Measurements from ENCODE around the gene PANK4.
"Not testable (repeated sequence)": the region's sequence is repeated elsewhere in the genome, so short reads cannot be mapped to it uniquely, and the experiment has no call there.

Gene PANK4

DNA sequence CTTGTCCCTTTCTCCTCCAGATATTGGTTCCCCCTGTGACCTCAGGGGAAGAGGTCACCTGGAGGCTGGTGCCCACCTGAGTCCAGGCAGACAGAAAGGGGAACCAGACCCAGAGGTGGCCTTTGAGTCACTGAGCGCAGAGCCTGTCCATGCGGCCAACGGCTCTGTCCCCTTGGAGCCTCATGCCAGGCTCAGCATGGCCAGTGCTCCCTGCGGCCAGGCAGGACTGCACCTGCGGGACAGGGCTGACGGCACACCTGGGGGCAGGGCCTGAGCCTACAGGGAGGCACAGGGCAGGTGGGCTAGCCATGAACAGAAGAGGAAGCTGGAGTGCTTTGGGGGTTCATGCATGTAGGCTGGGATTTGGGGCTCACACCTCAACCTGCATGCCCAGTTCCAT is 32.5 kb upstream of the PANK4 start:
- no peak for DNase-seq (ENCODE audit: low spot score)

DNA sequence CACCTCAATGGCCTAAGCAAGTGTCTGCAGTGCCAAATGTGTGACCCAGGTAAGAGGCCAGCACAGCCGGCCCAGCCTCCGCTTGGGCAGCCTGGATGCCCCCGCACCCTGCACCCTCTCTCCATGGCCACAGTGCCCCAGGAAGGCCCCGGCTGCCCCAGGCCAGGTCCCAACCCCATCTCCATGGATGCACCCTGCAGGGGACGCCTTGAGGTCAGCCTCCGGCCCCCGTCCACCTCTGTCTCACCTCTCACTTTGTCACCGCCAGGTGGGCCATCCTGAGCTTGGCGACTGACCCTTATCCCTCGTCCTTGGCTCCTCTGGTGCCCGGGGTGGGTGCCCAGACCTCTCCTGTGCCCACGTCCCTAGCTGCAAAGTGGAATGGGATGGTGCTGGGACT is 32.0 kb upstream of the PANK4 start:
- DNase-seq (ENCODE audit: low spot score) = no peak

DNA sequence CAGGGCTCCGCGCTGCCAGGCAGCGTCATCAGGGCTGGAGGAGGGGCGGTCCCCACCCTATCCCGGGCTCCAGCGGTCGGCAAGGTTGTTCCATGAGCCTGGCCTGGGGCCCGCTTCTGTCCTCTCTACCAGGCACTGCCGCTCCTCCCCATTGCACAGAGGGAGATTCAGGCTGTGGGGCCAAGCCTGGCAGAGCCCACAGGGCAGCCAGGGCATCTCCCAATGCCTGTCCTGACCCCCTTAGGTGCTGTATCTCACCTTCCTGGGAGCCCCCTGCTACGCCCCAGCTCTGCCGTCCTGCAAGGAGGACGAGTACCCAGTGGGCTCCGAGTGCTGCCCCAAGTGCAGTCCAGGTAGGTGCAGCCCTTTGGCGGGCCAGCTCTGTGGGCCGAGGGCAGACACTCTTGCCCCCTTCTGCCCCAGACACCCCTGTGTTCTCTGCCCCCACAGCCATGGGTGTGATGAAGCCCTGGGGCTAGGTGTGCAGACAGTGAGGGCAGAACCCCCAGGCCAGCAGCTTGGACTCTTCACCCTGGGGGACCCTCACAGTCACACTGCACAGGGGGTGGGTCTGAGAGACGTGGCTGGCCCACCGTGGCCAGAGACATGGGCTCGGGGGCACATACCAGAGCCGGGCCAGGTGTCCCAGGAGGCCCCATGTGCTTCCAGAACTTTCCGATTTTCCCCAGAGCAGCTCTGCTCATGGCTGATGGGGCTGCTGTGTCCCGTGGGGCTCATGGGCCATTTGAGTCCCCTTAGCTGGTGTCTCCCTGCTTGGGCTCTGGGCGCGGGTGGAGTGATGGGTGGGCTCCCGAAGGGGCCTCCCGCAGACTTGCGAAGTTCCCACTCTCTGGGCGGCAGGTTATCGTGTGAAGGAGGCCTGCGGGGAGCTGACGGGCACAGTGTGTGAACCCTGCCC is 31.3 kb upstream of the PANK4 start:
- no peak for DNase-seq (ENCODE audit: low spot score)

DNA sequence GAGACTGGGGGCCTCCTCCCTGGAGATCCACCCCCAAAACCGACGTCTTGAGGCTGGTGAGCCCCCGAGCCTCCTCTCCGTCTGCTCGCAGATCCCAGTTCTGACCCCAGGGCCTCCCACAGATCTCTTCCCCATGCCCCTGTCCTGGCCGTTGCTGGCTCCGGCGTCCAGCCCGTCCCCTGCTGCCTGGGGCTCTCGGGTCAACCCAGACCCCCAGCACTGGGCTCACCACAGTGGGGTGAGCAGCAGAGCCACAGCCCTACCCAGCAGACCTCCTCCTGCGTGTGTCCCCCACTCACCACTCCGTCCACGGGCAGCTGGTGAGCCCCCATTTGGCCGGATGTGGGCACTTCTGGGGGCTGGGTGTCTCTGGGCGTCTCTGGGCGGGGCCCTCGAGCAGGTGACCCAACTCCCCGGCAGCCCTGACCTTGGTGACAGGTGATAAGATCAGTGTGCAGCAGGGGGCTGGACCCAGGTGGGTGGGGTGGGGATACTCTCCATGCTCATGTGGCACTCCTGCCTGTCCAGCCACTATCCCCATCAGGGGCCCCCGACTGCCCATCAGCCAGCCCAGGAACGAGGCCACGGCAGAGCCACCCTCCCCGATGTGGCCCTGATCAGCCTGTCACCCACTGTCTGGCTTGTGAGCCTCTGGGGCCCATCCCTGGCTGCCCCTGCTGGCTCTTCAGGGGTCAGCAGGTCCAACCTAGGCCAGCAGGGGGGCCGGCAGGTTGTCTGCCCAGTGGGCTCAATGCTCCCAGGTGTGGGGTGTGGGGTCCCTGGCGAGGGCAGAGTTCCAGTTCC is 30.5 kb upstream of the PANK4 start:
- peak; percentile 48 for DNase-seq (ENCODE audit: low spot score)

DNA sequence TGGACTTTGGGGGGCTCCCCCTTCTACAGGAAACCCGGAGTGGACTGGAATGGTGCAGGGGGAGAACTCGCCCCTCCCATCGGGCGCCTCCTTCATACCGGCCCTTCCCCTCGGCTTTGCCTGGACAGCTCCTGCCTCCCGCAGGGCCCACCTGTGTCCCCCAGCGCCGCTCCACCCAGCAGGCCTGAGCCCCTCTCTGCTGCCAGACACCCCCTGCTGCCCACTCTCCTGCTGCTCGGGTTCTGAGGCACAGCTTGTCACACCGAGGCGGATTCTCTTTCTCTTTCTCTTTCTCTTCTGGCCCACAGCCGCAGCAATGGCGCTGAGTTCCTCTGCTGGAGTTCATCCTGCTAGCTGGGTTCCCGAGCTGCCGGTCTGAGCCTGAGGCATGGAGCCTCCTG is 29.9 kb upstream of the PANK4 start, which contains the start of gene TNFRSF14:
Gene TNFRSF14, plus strand, starts transcription at position 95 of the 401 bp plus-strand sequence. Its CDS starts 294 bp downstream, at position 389.
- DNase-seq (ENCODE audit: low spot score) = peak; percentile 70

DNA sequence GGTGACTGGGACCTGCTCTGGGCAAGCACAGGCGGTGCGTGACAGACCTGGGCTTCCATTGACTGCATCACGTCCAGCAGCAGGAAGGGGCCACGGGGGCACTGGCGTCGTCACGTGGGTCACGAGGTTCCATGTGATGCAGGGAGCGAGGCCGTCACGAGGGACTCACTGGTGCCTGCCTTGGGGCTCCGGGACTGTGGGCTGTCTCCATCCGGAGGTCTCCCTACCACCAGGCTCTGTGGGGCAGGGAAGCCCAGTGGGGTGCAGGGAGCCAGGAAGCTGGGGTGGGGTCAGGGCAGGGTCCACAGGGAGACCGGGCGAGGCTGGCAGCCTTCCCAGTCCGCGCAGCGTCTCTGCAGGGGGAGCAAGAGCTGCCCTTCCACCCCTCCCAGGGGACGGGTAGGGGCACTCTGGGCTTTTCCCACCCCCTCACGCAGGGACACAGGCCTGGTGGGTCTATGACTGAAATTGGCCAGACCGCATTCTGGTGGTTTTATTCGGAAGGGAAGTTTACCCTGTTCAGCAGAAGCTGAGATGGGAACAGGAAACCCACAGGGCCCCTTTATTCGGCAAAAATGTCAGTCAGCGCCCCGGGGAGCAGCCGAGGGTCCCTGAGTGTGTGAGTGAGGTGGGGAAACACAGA is 29.4 kb upstream of the PANK4 start:
- peak; percentile 90 for DNase-seq (ENCODE audit: low spot score)

DNA sequence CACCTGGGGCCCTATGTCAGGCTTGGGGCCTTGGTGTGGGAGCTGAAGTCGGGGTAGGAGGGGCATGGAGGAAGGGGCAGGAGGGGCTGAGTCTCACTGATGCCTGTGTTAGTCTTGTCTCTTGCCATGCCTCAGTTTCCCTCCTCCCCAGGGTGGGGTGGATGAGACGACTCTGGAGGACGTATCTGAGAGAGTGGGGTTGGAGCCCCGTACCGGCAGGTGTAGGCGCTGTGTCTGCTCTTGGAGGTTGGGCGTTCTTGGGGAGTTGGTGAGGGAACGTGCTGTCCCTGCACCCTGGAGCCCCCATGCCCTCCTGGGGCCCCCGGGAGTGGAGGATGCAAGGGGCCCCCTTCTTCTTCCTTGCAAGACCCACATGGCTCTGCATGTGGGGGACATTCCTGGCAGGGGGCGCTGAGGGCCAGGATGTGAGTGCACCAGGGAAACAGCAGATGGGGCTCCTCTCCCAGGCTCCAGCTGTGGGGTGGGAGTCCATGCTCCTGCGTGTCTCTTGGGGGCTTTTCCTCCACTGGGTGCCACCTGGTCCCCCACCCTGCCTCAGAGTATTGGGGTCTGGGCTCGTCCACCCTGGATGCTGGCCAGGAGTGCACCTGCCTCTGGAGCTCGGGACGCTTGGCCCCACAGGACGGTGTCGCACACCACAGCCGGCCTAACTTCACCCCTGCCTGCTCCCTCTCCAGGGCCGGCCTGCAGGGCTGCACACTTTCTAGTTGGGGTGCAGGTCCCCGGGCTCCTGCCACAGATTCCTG is 28.4 kb upstream of the PANK4 start:
- peak; percentile 48 for DNase-seq (ENCODE audit: low spot score)

DNA sequence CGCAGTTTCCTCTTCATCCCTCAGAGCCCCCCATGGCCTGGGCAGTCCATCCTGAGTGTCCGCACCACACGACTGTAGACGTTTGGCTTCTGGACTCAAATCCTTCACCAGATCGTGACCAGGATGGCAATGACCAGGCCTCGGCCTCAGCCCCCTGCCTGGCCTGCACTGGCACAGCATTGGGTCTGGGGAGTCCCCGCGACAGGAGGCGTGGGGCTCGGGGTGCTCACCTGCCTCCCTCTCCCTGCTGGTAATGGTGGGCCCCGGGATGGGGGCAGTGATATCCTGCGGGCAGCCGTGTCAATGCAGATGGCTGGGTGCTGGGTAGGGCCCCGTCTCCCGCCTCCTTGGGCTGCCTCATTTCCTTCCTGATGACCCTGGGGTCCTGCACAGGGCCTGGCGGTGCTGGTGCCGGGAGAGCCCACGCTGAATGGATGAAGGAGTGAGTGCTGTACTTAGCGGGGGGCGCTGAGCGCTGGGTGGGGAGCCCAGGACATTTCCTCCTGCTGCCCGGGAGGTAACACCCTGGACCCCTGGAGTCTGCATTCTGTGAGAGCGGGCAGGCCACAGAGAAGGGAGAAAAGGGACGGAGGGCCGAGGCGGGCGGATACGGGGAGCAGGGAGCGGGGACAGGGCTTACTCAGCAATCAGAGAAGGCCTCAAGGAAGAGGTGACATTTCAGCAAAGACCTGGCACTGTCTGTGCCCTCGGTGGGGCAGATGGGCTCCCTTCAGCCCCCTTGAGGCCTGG is 27.6 kb upstream of the PANK4 start:
- no peak for DNase-seq (ENCODE audit: low spot score)

DNA sequence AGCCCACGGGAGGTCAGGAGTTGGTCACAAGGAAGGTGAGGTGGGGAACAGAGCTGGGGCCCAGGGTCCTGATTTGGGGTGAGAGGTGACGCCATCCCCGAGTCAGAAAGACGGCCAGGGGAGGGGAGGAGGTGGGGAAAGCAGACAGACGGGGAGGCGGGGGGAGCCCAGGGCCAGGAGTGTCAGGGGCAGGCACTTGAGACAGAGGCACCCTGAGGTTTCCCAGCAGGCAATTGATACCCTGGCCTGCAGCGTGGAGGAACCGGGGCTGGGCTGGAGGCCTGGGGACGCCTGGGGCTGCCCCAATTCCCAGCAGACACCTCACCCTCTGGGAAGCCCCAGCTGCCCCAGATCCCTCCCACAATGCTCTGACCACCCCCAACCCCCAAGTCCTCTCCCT is 26.7 kb upstream of the PANK4 start:
- DNase-seq (ENCODE audit: low spot score) = not testable (repeated sequence)

DNA sequence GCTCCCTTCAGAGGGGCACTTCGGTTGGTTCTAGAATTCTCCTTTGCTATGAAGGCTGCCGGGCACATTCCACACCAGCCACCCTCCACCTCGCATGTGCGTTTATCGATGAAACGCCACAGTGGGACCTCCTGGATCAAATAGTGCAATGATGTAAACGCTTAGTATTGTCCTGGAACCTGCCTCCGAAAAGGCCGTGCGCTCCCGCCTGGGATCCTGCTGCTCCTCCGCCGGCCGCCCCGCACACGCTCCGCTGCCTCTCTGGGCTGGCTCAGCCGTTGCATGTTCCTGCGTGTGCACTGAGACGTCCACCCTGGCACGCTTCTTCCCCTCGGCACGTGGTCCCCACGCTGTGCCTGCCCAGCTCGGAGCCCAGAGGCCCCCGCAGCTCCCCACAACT is 25.8 kb upstream of the PANK4 start:
- no peak for DNase-seq (ENCODE audit: low spot score)

DNA sequence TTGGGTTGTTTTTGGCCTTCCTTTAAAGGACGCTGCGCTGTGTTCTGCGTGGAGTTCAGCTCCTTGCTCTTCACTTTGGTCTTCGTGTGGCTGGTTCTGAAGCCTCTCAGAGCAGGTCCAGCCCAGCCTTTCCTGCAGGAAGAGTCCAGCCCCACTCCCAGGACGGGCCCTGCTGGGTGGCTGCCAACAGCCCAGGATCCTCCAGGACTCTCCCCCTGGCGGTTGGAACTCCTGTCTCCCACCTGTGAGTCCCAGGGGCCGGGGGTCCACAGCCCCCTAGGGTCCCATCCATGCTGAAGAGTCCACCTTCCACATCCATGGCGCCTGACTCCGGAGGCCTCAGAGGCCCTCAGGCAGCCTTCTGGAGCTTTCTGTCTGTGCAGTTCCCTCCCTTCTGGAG is 25.1 kb upstream of the PANK4 start:
- not testable (repeated sequence) for DNase-seq (ENCODE audit: low spot score)

DNA sequence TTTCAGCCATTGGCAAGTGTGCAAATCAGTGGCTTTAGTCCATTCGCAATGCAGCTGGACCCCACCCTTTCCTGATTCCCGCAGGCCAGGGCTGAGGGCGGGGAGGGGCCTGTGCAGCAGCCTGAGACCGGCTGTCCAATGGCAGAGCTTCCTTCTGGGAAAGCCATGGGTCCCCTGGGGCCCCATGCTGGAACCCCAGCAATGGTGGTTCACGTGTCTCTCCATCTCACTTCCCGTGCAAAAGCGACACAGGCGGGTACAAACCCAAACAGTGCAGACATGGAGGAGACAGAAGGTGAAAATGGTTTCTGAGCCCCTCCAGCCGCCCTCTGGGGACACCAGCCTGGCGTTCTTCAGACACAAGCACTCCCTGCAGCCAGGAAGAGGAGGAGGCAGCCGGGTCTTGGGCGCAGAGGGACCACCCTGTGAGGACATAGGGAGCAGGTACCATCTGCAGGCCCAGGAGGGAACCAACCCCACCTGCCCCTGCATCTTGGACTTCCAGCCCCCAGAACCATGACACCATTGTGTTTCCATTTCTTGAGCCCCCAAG is 24.0 kb upstream of the PANK4 start:
- DNase-seq (ENCODE audit: low spot score) = not testable (repeated sequence)

DNA sequence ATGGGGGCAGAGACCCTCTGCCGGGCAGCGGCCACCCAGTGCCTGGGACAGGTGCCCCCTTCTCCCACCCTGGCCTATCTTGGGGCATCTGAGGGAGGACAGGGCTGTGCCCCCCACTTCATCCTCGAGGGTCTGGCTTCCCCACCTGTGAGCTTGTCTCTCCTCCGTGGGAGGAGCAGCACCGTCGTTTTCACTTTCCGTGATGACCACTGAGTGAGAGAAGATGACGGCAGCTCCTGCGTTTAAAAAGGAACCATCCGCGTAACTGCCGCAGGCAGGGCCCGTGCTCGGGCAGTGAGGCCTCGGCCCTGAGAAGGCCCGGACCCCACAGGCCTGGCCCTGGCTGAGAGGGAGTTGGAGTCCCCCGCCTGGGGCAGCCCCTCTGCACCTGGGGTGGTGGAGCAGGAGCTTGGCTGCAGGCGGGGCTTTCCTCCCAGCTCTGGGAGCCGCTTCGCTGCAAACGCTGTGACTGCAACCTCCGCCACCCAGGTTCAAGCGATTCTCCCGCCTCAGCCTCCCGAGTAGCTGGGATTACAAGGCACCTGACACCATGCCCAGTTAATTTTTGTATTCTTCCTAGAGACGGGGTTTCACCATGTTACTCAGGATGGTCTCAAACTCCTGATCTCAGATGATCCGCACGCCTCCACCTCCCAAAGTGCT is 23.1 kb upstream of the PANK4 start:
- DNase-seq (ENCODE audit: low spot score) = not testable (repeated sequence)

DNA sequence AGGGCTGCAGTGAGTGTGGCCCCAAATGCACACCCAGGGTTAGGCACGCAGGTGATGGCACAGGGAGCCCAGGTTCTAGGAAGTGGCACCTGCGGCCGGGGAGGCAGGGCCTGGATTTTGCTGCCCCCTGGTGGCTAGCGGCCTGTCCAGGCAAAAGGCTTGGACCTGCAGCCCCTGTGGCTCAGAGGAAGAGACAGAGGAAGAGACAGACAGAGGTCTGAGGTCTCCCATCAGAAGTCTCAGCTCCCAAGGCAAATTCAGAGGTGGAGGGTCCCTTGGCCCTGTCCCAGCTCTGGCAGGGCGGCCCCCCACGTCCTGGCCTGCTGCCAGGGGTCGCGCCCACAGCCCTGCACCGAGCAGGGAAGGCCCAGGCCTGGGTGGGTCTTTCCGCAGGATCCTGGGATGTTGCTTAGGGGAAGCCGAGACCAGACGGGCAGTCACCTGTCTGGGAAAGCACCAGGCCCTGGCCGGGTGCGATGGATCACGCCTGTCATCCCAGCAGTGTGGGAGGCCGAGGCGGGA is 21.7 kb upstream of the PANK4 start:
- DNase-seq (ENCODE audit: low spot score) = peak; percentile 86

DNA sequence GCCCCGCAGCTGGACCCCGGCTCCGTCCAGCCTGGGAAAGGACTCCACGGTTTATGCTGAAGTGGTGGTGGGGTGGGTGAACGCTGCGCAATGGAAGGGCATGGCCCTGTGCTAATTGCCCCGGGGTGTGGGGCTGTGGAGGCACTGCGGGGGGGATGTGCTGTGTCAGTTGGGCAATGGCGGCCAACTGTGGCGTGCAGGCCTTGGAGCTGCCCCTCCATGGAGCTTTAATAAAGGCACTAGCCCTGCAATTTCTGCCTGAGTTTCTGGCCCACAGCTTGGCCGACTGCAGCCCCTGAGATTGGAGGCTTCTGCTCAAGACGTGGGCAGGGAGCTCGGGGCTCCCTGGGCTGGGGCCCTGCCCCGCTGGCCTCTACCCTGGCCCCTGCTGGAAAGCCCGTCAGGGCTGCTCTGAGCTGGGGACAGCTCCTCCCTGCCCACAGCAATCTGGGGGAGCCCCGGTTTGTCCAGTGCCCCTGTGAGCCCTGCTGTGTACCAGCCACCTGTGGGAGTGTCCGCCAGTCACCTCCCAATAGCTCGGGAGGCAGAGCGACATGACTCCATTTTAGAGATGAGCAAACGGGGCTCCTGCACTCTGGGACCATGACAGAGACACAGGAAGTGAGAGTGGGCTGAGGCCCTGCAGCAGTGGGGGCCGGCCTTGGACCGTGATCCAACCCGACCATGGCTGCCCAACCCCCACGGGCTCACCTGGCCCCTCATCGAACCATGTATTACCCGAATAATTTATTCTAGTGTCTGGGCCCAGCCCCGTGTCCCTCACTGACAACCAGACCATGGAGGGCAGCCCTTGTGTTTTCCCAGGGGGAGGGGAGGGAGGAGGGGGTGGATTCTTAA is 21.0 kb upstream of the PANK4 start:
- DNase-seq (ENCODE audit: low spot score) = peak; percentile 72

DNA sequence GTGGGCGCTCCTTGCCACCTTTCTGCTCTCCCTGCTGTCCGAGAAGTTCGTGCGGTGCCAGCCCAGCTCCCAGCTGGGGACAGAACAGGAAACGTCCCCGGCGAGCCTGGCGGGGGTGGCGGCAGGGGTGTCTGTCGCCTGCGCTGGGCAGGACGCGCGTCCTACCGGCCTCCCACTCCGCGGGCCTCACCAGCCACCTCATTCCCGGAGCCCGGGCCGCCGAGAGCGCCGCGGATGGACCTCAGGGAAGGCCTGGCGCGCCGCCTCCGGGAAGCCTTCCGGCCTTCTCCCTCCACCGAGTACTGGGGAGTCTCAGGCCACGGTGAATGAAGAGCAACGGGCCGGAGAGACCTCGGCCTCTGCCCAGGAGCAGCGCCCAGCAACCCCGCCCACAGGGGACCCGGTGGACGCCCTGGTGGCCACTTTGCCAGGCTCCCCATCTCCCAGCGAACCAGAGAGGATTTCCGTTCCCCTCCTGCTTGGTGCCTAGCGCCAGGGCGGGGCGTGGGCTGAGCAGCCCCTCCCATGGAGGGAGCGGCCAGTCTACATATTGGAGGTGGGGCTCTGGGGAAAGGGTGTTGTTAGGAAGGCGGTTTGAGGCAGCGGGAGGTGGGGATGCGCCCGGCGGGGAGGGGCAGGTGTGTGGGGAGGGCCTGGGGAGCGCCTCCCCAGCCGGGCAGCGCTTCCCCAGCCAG is 20.3 kb upstream of the PANK4 start:
- peak; percentile 94 for DNase-seq (ENCODE audit: low spot score)

DNA sequence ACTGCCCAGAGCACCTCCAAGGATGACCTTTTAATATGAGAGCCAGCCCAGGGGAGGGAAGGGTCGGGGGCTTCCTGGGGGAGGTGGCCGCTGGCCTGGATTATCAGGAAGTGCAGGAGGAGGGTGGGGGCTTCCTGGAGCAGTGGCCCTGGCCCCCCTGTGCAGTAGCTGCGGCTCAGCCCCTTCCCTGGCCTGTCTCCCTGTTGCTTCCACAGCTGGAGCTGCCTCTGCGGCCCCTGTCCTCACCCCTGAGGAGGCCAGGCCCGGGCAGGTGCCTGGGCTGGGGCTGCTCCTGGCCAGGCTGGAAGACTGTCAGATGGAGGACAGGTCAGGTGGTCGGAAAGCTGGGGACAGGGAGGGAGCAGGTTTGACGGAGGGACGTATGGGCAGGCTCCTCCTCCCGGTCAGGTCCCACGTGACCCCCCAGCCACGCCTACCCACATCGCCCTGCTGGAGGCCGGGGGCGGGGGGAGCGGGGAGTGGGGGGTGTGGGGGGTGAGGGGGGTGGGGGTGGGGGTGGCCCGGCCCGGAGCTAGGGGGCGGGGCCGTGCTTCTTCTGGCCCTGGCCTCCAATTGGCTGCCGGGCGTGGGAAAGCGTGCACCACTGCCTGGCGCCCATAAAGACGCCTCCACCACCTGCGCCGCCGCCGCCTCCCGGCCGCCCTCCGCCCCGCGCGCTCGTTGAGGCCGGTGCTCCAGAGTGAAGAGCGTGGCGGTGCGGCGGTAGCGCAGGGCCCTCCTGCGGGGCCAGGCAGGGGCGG is 19.5 kb upstream of the PANK4 start:
- peak; percentile 90 for DNase-seq (ENCODE audit: low spot score)

Measured in activated CD4-positive, alpha-beta T cell treated with anti-CD3 and anti-CD28 coated beads, Interleukin-2, Interleukin-4, amounts not matched to agents 100 ng/mL and 50 ng/mL, durations not matched to agents 16 hours and 8 hours (primary cell).